Keratinocyte (primary cell): Measurements from ENCODE around the gene GRM5.

Experiments
- EZH2 ChIP-seq: IDR thresholded peaks from one replicate; pipeline ENCODE4 v1.6.1; 2012; ENCODE audit warnings: inconsistent platforms, mild to moderate bottlenecking, low read length, moderate library complexity
- TF ChIP-seq, protein P1 (sequence below), 3 experiments: IDR thresholded peaks in 1 of 3; conservative IDR thresholded peaks in 1 of 3; optimal IDR thresholded peaks in 1 of 3; 2 replicates in 2 of 3; 3 replicates in 1 of 3; pipeline versions ENCODE3 to v1.5.1; 2011; ENCODE audit warnings: low read length in 3 of 3, mild to moderate bottlenecking in 3 of 3, moderate library complexity in 2 of 3, control low read depth in 1 of 3, inconsistent platforms in 1 of 3; ENCODE audit not compliant: insufficient read depth in 2 of 3; ENCODE audit errors: extremely low read depth in 1 of 3

DNA sequence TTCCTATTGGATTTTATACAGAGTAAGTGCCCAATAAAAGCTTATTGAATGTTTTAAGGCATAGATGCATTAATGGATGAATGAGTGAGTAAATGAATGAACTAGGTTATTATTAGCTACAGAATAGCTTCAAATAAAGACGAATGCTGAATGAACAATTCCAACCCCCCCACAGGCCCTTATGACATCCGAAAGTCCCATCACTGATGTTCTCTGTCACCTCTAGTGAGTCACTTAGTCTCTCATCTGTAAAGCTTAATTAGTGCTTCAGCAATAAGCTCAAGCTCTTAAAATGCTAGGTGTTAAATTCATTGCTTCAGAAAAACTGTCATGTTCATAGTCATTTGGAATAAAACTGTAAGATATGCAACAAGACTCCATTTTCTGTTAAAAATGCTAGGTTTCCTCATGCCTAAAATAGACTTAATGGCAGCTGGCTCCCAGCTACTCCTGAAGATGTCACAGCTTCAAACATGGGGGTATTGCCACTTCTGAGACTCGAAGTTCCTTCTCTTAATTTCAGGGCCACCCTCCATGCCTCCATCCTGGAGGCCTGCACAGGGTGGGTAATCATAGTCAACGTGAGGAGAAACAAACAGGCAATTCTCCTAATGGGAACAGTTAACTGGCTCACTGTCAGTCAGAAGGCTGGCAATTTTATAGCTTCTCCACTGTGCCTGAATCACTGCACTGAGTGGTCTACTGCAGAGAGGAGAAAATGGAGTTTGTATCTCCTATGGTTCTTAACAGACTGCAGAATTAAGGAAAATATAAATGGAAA, 373.3 kb downstream of the GRM5 start:
- TF ChIP-seq, protein P1, sequence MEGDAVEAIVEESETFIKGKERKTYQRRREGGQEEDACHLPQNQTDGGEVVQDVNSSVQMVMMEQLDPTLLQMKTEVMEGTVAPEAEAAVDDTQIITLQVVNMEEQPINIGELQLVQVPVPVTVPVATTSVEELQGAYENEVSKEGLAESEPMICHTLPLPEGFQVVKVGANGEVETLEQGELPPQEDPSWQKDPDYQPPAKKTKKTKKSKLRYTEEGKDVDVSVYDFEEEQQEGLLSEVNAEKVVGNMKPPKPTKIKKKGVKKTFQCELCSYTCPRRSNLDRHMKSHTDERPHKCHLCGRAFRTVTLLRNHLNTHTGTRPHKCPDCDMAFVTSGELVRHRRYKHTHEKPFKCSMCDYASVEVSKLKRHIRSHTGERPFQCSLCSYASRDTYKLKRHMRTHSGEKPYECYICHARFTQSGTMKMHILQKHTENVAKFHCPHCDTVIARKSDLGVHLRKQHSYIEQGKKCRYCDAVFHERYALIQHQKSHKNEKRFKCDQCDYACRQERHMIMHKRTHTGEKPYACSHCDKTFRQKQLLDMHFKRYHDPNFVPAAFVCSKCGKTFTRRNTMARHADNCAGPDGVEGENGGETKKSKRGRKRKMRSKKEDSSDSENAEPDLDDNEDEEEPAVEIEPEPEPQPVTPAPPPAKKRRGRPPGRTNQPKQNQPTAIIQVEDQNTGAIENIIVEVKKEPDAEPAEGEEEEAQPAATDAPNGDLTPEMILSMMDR (optimal IDR thresholded peaks at IDR 0.05 in 1 of 3, IDR thresholded peaks at IDR 0.05 in 1 of 3, conservative IDR thresholded peaks at IDR 0.05 in 1 of 3; ENCODE audit: extremely low read depth in 1 of 3, insufficient read depth in 2 of 3, low read length in 3 of 3): no peak
- no peak for TF ChIP-seq EZH2
